HG03159 (cell line): ENCODE measurements around the gene AIDA.
"Not testable (repeated sequence)": the region's sequence is repeated elsewhere in the genome, so short reads cannot be mapped to it uniquely, and the experiment has no call there.

Source experiments
- ATAC-seq: cut with Tn5 transposase; IDR thresholded peaks from one replicate; pipeline ENCODE4 v1.9.1; 2021; ENCODE audit warnings: mild to moderate bottlenecking, moderate library complexity; ENCODE audit not compliant: unreplicated experiment

The AIDA gene

DNA sequence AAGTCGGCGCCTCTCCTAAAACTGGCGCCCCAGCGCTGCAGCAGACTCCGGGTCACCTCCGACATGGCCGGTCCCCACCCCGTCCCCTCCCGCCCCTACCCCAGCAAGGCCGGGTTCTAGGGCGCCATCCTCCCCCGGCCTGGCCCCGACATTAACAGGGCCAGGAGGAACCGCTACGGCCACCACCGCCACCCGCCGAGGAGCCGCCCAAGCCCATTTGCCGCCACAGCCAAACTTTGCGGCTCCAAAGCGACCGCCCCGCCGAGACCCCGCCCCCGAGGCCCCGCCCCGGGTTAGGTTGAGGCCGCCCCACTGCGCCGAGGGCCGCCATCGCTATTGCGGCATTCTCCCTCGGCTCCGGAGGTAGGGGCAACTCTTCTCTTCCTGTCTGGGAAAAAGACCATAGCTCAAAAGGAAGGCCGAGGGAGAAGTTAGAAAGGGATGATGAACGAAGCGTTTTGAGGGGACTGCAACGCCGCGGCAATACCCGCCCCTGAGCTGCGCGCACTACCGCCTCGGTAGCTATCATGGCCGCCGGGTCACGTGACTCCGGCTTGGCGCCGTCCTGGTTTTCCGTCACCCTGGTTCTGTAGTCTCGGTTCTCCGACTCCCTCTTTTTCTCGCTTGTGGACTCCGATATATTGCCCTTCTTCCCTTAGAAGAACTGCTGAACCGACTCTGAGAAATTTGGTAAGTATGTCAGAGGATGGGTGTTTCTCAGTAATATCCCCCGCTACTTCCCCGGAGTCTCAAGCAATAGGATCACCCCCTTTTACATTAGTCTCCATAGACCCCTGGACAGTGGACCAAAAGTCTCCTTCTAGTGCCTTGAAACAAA lies at the start of gene AIDA, which contains the start of gene BROX:
AIDA (minus strand) TSS at position 239 of the 838 bp plus-strand sequence; CDS start at position 65, 174 bp downstream.
BROX (plus strand) TSS at position 312 of the 838 bp plus-strand sequence. CDS start 3,136 bp downstream, outside the sequence.
- ATAC-seq, result peak; percentile 80

- no peak for ATAC-seq
Measured at GRCh38 chr1:222761083-222761482, 48.8 kb upstream of the AIDA start.

DNA sequence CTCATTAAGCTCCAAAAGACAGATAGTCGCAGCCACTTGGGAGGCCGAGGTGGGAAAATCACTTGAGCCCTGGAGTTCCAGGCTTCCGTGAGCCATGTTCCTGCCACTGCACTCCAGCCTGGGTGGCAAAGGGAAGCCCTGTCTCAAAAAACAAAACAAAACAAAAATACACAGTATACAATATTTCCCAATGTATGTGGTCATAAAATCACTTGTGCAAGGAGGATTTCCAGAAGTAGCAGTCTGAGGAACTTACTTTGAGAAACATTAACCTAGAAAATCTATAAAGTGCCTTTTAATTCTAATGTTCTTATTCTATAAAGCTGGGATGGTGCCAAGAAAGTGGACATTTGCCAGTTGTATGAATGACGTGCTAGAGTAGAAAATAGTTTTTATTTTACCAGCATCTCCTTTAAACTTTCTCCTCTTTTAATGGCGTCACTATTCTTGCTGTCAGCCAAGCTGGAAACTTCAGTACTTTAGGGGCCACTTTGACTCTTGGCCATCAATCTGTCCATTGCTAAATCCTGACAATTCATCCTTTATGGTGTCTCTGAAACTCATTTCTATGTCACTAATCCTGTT lies 47.3 kb upstream of the AIDA start:
- no peak for ATAC-seq

GRCh38 chr1:222757646-222758268 lies 45.5 kb upstream of the AIDA start:
- ATAC-seq, result no peak

DNA sequence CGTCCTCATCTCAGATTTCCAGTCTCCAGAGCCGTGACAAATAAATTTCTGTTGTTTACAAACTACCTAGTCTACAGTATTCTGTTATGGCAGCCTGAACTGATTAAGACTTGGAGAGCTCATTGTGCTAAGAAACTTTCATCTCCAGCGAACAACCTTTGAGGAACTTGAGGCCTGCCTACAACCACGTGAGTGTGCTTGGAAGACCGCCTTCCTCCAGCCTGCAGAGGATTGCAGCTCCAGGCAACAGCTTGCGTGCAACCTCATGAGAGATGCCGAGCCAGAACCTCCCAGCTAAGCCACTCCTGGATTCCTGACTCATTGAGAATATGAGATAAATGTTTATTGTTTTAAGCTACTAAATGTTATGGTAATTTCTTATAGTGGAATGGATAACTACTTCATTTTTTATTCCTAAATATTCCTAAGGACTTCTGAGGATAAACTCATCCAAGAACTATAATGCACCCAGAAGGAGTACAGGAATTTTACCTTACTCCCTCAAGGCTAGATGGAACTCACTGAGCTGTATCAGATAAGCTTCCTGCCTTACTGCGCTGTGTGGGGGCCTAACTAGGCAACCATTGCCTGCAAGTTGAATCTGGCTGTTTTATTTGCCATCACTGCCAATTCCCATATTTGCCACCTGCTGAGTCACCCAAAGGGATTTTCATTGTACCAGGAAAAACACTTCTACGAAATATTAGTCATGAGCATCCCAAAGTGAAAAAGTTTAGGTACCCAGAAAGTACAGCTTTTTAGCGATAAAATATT lies 42.3 kb upstream of the AIDA start:
- ATAC-seq, result no peak

- peak; percentile 10 for ATAC-seq
Measured at GRCh38 chr1:222751255-222751654, 39.0 kb upstream of the AIDA start.

GRCh38 chr1:222750651-222751050 lies 38.4 kb upstream of the AIDA start:
- peak; percentile 92 for ATAC-seq

- ATAC-seq, result no peak
Measured at GRCh38 chr1:222749927-222750326, 37.6 kb upstream of the AIDA start.

DNA sequence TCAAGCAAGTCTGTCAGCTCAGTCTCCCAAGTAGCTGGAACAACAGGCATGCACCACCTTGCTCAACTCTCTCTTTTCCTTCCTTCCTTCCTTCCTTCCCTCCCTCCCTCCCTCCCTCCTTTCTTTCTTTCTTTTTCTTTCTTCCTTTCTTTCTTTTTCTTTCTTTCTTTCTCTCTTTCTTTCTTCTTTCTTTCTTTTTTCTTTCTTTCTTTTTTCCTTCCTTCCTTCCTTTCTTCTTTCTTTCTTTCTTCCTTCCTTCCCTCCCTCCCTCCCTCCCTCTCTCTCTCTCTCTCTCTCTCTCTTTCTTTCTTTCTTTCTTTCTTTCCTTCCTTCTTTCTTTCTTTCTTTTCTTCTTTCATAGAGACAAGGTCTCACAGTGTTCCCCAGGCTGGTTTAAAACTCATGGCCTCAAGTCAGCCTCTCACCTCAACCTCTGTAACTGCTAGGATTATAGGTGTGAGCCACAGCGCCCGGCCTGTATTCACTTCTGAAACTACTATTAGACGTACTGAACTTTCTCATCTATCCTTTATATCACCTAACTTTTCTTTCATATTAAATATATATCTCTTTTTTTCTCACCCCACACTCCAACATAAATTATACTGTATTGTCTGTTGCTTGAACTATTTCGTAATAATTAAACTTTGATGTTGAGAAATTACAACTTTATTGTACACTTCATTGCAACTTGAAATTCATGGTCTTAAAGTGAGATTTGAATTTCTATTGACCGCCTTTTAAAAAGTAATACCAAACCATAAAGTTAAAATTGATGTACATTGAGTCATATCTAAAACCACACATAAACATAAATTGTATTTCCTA lies 29.6 kb upstream of the AIDA start:
- ATAC-seq, result not testable (repeated sequence)

GRCh38 chr1:222739929-222740328 lies 27.6 kb upstream of the AIDA start:
- no peak for ATAC-seq

DNA sequence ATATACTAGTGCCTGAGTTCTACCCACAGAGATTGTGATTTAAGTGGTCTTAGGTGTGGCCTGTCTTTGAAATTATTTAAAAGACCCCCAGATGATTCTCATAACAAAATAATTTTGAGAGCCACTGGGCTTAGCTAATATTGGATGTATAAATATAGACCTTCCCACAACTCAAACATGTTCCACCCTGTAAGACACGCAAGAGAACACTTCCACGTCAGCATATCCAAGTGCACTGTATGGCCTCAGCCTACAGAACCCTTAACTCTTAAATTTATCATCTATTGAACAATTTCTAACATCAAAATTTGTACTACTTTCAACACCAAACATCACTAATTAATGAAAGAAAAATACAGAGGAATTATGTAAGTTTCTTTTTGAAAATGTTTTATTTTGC lies 27.2 kb upstream of the AIDA start:
- ATAC-seq, result no peak

GRCh38 chr1:222736972-222737371 lies 24.7 kb upstream of the AIDA start, which contains the start of gene FAM177B:
FAM177B (plus strand) TSS chr1:222737202; CDS start chr1:222746546, 9,344 bp downstream.
- no peak for ATAC-seq

- ATAC-seq, result no peak
Measured at GRCh38 chr1:222736470-222736869, 24.2 kb upstream of the AIDA start.

DNA sequence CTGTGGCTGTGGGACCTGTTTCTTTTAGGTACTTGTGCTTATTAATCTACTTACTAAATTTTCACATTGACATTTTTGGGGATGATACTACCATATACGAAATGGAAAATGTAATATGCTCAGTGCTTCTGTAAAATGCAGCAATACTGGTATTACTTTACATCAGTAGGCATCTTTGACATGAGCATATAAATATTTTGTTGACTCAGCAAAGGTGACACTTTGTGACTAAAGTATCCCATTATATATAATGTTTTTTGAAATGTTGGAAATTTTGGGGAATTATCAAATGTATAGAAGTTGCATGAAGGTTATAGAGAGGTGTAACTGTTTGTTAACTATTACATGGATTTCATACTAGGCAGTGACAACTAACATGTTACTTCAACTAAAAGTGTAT lies 22.4 kb upstream of the AIDA start:
- no peak for ATAC-seq

- peak; percentile 99 for ATAC-seq
Measured at GRCh38 chr1:222732216-222733159, 20.2 kb upstream of the AIDA start.

- ATAC-seq, result no peak
Measured at GRCh38 chr1:222730866-222731265, 18.6 kb upstream of the AIDA start.

- ATAC-seq, result no peak
Measured at GRCh38 chr1:222728746-222729145, 16.5 kb upstream of the AIDA start.

- ATAC-seq, result no peak
Measured at GRCh38 chr1:222716393-222716792, 4.1 kb upstream of the AIDA start.
